Breast epithelium (tissue), 4 donors: Measurements from ENCODE around the gene TACR2. TPM values are rescaled to one million over a fixed set of nuclear protein-coding genes. Genes with fewer than 3 reads are reported as not detected.
A peak's percentile ranks its signal among the peaks of the same experiment; 100 is the strongest.

ENCODE experiments used
- DNase-seq, 2 donors: peaks; one replicate each; pipeline ENCODE4 v3.0.0-alpha.2; 2019; ENCODE audit warnings: low spot score in 2 of 2
- H3K27ac ChIP-seq, 2 donors: fragments of 200-600 bp; sonication (generic) in 1 of 2; one replicate each; pipeline ENCODE4 v1.5.1; 2016 to 2019; ENCODE audit warnings: mild to moderate bottlenecking in 1 of 2
- H3K27me3 ChIP-seq, 2 donors: fragments of 200-600 bp; sonication (generic) in 1 of 2; one replicate each; pipeline versions ENCODE4 v1.5.1 to v1.6.0; 2017 to 2019; ENCODE audit warnings: control low read depth in 1 of 2, mild to moderate bottlenecking in 1 of 2
- H3K36me3 ChIP-seq: fragments of 200-600 bp; one replicate; pipeline ENCODE4 v1.5.1; 2019
- H3K4me1 ChIP-seq, 2 donors: fragments of 200-600 bp; sonication (generic); one replicate each; pipeline ENCODE4 v1.5.1; 2016 to 2019; ENCODE audit warnings: control low read depth in 1 of 2
- H3K4me3 ChIP-seq, 3 donors: fragments of 200-600 bp; sonication (generic); 1 replicate in 2 of 3; 2 replicates in 1 of 3; pipeline ENCODE4 v1.5.1; 2016 to 2019; ENCODE audit warnings: mild to moderate bottlenecking in 3 of 3, moderate library complexity in 2 of 3
- H3K9me3 ChIP-seq, 2 donors: fragments of 200-600 bp; sonication (generic) in 1 of 2; one replicate each; pipeline ENCODE4 v1.5.1; 2016 to 2019; ENCODE audit warnings: control low read depth in 1 of 2
- POLR2A ChIP-seq: fragments of 450-650 bp; IDR thresholded peaks from one replicate; pipeline ENCODE4 v1.6.1; 2016; ENCODE audit warnings: antibody characterized with exemption, mild to moderate bottlenecking, moderate library complexity
- POLR2AphosphoS5 ChIP-seq, 3 donors: sonication (generic); formaldehyde crosslinking; IDR thresholded peaks; one replicate each; pipeline ENCODE4 v1.6.1; 2017; ENCODE audit warnings: antibody characterized with exemption in 3 of 3
- intact Hi-C: fragments of 100-400 bp; cut with DNase I; formaldehyde crosslinking; loops from one replicate; pipeline ENCODE4 v1.15.1; 2023; ENCODE audit warnings: low total_unique reads
- total RNA-seq, 3 donors: library from RNA; depleted of rRNA; stranded (reverse); fragments of >200 nt; gene quantifications; one replicate each; pipeline ENCODE4 v1.1.0, GENCODE V29; 2016
- TF ChIP-seq, protein P1 (sequence below), 3 donors: fragments of 450-650 bp; IDR thresholded peaks; one replicate each; pipeline ENCODE4 v1.5.1; 2016 to 2017; ENCODE audit warnings: antibody characterized with exemption in 3 of 3, mild to moderate bottlenecking in 3 of 3, moderate library complexity in 3 of 3

The TACR2 gene
- total RNA-seq, 3 donors from 2014 or later = 0.66 to 3.2 (median 0.73) TPM

DNA sequence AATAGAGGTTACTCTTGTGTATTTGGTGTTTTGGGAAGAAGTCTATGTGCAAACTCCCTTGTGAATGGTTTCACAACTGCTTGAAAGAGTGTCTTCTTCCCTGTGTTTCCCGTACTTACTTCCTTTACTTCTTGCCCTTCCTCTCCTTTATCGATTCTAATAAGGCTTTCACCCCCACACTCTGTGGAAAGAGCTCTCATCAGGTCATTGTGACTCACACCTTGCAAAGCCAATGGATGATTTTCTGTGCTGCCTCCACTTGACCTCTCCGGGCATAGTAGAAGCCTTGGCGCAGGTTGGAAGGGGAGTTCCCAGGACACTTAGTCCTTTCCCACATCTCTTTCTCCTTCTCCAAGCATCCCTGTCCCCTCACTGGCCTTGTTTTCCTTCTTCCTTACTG is 28.3 kb upstream of the TACR2 start:
- Histone ChIP-seq H3K36me3 (no peaks in the 10 kb centered on the region), H3K4me1 (peaks cover 0 to 2% of the 10 kb centered on the region in 2 donors), H3K9me3 (no peaks in the 10 kb centered on the region), H3K27ac (peak overlapping the region in 1 of 2 donors; percentile 4), H3K27me3 (no peaks in the 10 kb centered on the region), H3K4me3 (no peak overlapping the region)
- TF ChIP-seq POLR2AphosphoS5 (IDR thresholded peaks at IDR 0.05) = no peak
- TF ChIP-seq, protein P1, sequence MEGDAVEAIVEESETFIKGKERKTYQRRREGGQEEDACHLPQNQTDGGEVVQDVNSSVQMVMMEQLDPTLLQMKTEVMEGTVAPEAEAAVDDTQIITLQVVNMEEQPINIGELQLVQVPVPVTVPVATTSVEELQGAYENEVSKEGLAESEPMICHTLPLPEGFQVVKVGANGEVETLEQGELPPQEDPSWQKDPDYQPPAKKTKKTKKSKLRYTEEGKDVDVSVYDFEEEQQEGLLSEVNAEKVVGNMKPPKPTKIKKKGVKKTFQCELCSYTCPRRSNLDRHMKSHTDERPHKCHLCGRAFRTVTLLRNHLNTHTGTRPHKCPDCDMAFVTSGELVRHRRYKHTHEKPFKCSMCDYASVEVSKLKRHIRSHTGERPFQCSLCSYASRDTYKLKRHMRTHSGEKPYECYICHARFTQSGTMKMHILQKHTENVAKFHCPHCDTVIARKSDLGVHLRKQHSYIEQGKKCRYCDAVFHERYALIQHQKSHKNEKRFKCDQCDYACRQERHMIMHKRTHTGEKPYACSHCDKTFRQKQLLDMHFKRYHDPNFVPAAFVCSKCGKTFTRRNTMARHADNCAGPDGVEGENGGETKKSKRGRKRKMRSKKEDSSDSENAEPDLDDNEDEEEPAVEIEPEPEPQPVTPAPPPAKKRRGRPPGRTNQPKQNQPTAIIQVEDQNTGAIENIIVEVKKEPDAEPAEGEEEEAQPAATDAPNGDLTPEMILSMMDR (IDR thresholded peaks at IDR 0.05) = no peak
- TF ChIP-seq POLR2A = no peak
- no peak for DNase-seq
- intact Hi-C loops = no loop called here

DNA sequence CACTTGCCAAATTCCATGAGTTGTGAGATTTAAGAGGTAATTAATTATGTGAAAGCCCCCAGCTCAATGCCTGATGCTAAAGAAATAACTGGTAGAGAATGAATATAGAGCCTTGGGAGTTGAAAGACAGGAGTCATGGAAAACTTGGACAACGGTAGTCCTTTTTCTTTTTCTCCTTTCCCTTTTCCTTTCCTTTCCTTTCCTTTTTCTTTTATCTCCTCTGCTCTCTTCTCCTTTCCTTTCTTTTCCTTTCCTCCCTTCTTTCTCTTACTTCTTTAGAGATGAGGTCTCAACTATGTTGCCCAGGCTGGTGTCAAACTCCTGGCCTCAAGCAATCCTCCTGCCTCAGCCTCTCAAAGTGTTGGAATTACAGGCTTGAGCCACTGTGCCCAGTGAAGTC is 26.6 kb upstream of the TACR2 start:
- Histone ChIP-seq H3K4me1 (peaks cover 2 to 8% of the 10 kb centered on the region in 2 donors), H3K36me3 (no peaks in the 10 kb centered on the region), H3K4me3 (no peak overlapping the region), H3K27ac (no peak overlapping the region), H3K27me3 (no peaks in the 10 kb centered on the region), H3K9me3 (no peaks in the 10 kb centered on the region)
- intact Hi-C loops = no loop called here
- TF ChIP-seq POLR2AphosphoS5 (IDR thresholded peaks at IDR 0.05) (no peak), POLR2A (no peak)
- TF ChIP-seq, protein P1 (IDR thresholded peaks at IDR 0.05) = no peak
- DNase-seq = no peak

DNA sequence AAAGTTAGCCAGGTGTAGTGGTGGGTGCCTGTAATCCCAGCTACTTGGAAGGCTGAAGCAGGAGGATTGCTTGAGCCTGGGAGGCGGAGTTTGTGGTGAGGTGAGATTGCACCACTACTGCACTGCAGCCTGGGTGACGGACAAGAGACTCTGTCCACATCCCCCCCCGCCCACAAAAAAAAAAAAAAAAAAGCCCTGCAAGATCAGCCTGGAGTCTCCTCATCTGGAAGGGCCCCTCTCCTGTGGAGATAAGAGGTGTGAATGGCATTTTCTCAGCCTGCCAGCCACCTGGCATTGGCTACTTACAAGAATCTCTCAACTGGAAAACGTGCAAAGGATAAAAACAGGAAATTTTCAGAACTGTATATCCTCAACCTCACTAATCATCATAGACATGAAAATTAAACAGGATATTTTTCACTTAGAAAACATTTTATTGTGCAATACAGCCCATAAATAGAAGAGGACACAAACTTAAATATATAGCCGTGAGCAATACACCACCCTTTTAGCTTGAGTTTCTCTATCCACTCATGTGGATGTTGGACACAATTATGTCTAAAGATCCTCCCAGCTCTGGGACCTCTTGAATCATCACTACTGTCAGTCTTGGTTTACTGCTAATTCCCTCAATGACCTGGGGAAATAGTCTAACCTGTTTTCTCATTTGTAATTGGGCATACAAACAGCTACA is 23.2 kb upstream of the TACR2 start:
- no peak for TF ChIP-seq POLR2AphosphoS5 (IDR thresholded peaks at IDR 0.05)
- no peak for TF ChIP-seq POLR2A
- TF ChIP-seq, protein P1 (IDR thresholded peaks at IDR 0.05) = no peak
- peak in 1 of 2 donors; percentile 61 for DNase-seq
- intact Hi-C loops = no loop called here
- peak overlapping the region; percentile 79 to 83 for H3K27ac ChIP-seq
- no peaks in the 10 kb centered on the region for H3K9me3 ChIP-seq
- peaks cover 2 to 8% of the 10 kb centered on the region in 2 donors for H3K4me1 ChIP-seq
- no peaks in the 10 kb centered on the region for H3K36me3 ChIP-seq
- H3K27me3 ChIP-seq = no peaks in the 10 kb centered on the region
- H3K4me3 ChIP-seq = no peak overlapping the region

DNA sequence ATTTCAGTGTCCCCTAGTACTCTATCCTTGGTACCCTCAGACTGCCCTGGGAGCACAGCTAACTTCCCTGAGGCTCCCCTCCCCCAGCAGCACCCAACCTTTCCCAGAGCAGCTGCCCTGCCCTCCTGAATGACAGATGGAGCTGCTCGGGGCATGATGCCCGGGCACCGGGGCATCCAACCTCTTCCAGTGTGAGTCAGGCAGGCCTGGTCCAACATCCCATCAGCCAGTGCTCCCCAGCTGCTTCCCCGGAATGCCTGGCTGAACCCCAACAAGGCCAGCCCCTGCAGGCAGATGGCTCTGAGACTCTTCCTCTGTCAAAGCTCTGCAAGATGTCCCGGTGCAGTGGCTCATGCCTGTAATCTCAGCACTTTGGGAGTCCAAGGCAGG is 22.6 kb upstream of the TACR2 start:
- DNase-seq = peak; percentile 73 to 75
- no peaks in the 10 kb centered on the region for H3K27me3 ChIP-seq
- peak overlapping the region; percentile 79 to 83 for H3K27ac ChIP-seq
- intact Hi-C loops = no loop called here
- TF ChIP-seq POLR2A (no peak), POLR2AphosphoS5 (IDR thresholded peaks at IDR 0.05) (no peak)
- TF ChIP-seq, protein P1 (IDR thresholded peaks at IDR 0.05) = no peak
- H3K36me3 ChIP-seq = no peaks in the 10 kb centered on the region
- no peak overlapping the region for H3K4me3 ChIP-seq
- peaks cover 2 to 8% of the 10 kb centered on the region in 2 donors for H3K4me1 ChIP-seq
- H3K9me3 ChIP-seq = no peaks in the 10 kb centered on the region

DNA sequence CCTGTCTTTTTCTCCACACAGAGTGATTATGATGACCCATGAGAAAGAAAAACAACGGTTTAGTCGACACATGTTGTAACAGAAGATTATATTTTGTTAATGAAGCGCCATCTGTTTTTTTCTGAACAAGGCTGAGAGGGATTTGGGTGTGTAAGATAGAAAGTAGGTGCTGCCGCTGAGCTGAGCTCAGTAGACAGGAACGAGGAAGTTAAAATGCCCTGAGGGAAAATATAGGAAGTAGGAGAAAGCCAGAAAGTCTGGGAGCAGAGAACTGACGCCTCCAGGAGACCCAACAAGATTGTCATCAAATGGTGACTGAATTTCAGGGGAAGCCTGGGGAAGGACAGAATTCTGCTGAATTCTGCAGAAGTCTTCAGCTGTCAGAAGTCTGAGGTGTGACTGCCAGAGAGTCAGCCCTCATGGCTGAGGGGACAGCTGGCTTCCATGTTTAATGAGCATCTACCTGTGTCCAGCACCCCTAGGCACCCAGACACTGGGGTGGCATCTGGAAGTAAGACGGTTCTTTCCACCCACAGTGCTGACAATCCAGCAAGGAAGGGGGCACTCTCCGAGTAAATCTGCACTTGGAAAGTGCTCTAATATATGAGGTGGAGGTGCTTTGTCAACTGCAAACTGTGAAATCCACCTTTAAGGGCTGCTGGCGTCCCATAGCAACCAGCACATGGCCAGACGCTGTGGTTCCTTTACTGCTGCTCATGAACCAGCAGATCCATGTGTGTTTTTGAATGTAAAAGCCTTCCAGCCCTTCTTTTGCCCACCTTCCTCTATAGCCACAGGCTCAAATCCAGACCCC is 22.0 kb upstream of the TACR2 start:
- DNase-seq = no peak
- TF ChIP-seq POLR2AphosphoS5 (IDR thresholded peaks at IDR 0.05) (no peak), POLR2A (no peak)
- TF ChIP-seq, protein P1 (IDR thresholded peaks at IDR 0.05) = no peak
- Histone ChIP-seq H3K4me1 (peaks cover 2 to 8% of the 10 kb centered on the region in 2 donors), H3K36me3 (no peaks in the 10 kb centered on the region), H3K9me3 (no peaks in the 10 kb centered on the region), H3K4me3 (no peak overlapping the region), H3K27ac (peak overlapping the region; percentile 79 to 83), H3K27me3 (no peaks in the 10 kb centered on the region)
- intact Hi-C loops = no loop called here
